K562 (cell line): ENCODE results near the gene ZNF467. TPM values are rescaled to one million over a fixed set of nuclear protein-coding genes. Genes with fewer than 3 reads are reported as not detected.

ENCODE experiments used
- ATAC-seq: fragments of 200-7000 bp; cut with Tn5 transposase; 3 replicates; pipeline ENCODE4 v1.9.1; 2020; ENCODE audit warnings: moderate library complexity
- BruUV-seq: library from RNA; stranded (reverse); fragments of 400-500 nt; replicated peaks from 2 replicates; lab custom pipeline; 2021; lab: Mats Ljungman, UMichigan
- CTCF ChIA-PET: fragments of 300-600 bp; formaldehyde crosslinking; extraction: SDS; loops from one replicate; lab custom pipeline; 2021; ENCODE audit warnings: low intra/inter-chr PET ratio; lab: Yijun Ruan, JAX
- POLR2A ChIA-PET: fragments of 300-600, 350-650 bp; sonication (Branson Sonifier 250); formaldehyde crosslinking; extraction: SDS; loops from one replicate; lab custom pipeline; 2021; ENCODE audit warnings: antibody characterized with exemption, inconsistent platforms; lab: Yijun Ruan, JAX
- DNase-seq, 4 experiments: peaks; one replicate each; pipeline versions ENCODE4 v3.0.0 to v3.0.0-alpha.2; 2011 to 2018; ENCODE audit warnings: low spot score in 3 of 4, mixed read lengths in 3 of 4; ENCODE audit errors: extremely low read depth in 1 of 4
- FAIRE-seq: peaks from 2 replicates; lab custom pipeline; 2011; peaks lifted over from hg19 to GRCh38; lab: Jason Lieb, UNC
- H2AFZ ChIP-seq: 2 replicates; pipeline ENCODE4 v1.6.0; 2011; ENCODE audit warnings: low read depth, low read length, control low read depth, inconsistent platforms
- H3K27ac ChIP-seq: fragments of 200-600 bp; 3 replicates; pipeline ENCODE4 v1.8.0; 2011; ENCODE audit warnings: low read depth, mild to moderate bottlenecking, control low read depth, inconsistent platforms, low read length, moderate library complexity, mixed read lengths; ENCODE audit errors: extremely low read depth
- H3K27me3 ChIP-seq, 2 experiments: fragments of 300-600 bp in 1 of 2; 2 replicates in 1 of 2; 3 replicates in 1 of 2; pipeline versions ENCODE4 v1.6.0 to v1.8.0; 2011; ENCODE audit warnings: inconsistent platforms in 2 of 2, low read length in 2 of 2, mild to moderate bottlenecking in 1 of 2, mixed read lengths in 1 of 2, moderate library complexity in 1 of 2; ENCODE audit not compliant: control insufficient read depth in 2 of 2, insufficient read depth in 2 of 2
- H3K36me3 ChIP-seq: fragments of 300-600 bp; 3 replicates; pipeline ENCODE4 v1.8.0; 2011; ENCODE audit warnings: mild to moderate bottlenecking, low read length, inconsistent platforms; ENCODE audit not compliant: control insufficient read depth, insufficient read depth
- H3K4me1 ChIP-seq, 2 experiments: fragments of 200-600 bp in 1 of 2; replicated peaks in 1 of 2; 2 replicates in 1 of 2; 3 replicates in 1 of 2; pipeline versions ENCODE4 v1.5.1 to v1.8.0; 2011; ENCODE audit warnings: inconsistent platforms in 2 of 2, low read length in 2 of 2, mild to moderate bottlenecking in 1 of 2, mixed read lengths in 1 of 2, moderate library complexity in 1 of 2; ENCODE audit not compliant: control insufficient read depth in 2 of 2, insufficient read depth in 2 of 2
- H3K4me2 ChIP-seq: 2 replicates; pipeline ENCODE4 v1.6.1; 2011; ENCODE audit warnings: low read length, control low read depth, inconsistent platforms, mixed read lengths; ENCODE audit not compliant: insufficient read depth
- H3K4me3 ChIP-seq: fragments of 200-600 bp; sonication (generic), shearing (Covaris generic); 2 replicates; pipeline ENCODE4 v1.5.1; 2016; ENCODE audit warnings: control low read depth, inconsistent platforms
- H3K79me2 ChIP-seq: fragments of 200-600 bp; 3 replicates; pipeline ENCODE4 v1.8.0; 2011; ENCODE audit warnings: low read length, inconsistent platforms; ENCODE audit not compliant: control insufficient read depth, insufficient read depth
- H3K9ac ChIP-seq, 2 experiments: 2 replicates each; pipeline versions ENCODE4 v1.6.0 to v1.6.1; 2011; ENCODE audit warnings: low read depth in 2 of 2, low read length in 2 of 2, control low read depth in 1 of 2, inconsistent platforms in 1 of 2, mild to moderate bottlenecking in 1 of 2, mixed read lengths in 1 of 2; ENCODE audit not compliant: insufficient read depth in 1 of 2
- H3K9me1 ChIP-seq: one replicate; pipeline ENCODE4 v1.6.0; 2011; ENCODE audit warnings: inconsistent platforms, mild to moderate bottlenecking, low read length, moderate library complexity; ENCODE audit not compliant: control insufficient read depth, insufficient read depth
- H3K9me3 ChIP-seq: replicated peaks from 2 replicates; pipeline ENCODE4 v1.5.1; 2011; ENCODE audit warnings: low read depth, low read length, inconsistent platforms; ENCODE audit not compliant: control insufficient read depth, insufficient read depth
- H4K20me1 ChIP-seq: replicated peaks from 2 replicates; pipeline ENCODE4 v1.6.1; 2011; ENCODE audit warnings: low read length, inconsistent platforms, mixed read lengths; ENCODE audit not compliant: control insufficient read depth, insufficient read depth
- BCOR ChIP-seq: fragments of 450-650 bp; IDR thresholded peaks from 2 replicates; pipeline ENCODE4 v1.6.1; 2016
- BMI1 ChIP-seq: fragments of 150-350 bp; IDR thresholded peaks from 2 replicates; pipeline ENCODE4 v1.6.1; 2014; ENCODE audit warnings: low read length
- CBFA2T3 ChIP-seq: fragments of 450-650 bp; IDR thresholded peaks from 2 replicates; pipeline ENCODE4 v1.6.1; 2017
- COPS2 ChIP-seq: fragments of 450-650 bp; conservative IDR thresholded peaks from 2 replicates; pipeline ENCODE4 v1.6.1; 2016; ENCODE audit warnings: mild to moderate bottlenecking, moderate library complexity
- HDAC3 ChIP-seq: fragments of 450-650 bp; IDR thresholded peaks from 2 replicates; pipeline ENCODE4 v1.6.1; 2018; ENCODE audit warnings: borderline replicate concordance, mild to moderate bottlenecking, moderate library complexity; ENCODE audit not compliant: partially characterized antibody
- KLF16 ChIP-seq: IDR thresholded peaks from 2 replicates; pipeline ENCODE4 v1.6.1; 2016; ENCODE audit warnings: antibody characterized with exemption
- MXI1 ChIP-seq: IDR thresholded peaks from 2 replicates; pipeline ENCODE4 v1.6.1; 2011; ENCODE audit warnings: low read depth, mild to moderate bottlenecking, improper control_type of control experiment, low read length
- NEUROD1 ChIP-seq: fragments of 150-350 bp; IDR thresholded peaks from 2 replicates; pipeline ENCODE4 v1.6.1; 2014; ENCODE audit warnings: borderline replicate concordance, low read length, low read depth; ENCODE audit not compliant: partially characterized antibody
- NFXL1 ChIP-seq: fragments of 450-650 bp; formaldehyde crosslinking; IDR thresholded peaks from 2 replicates; pipeline ENCODE4 v1.4.0; 2021; ENCODE audit warnings: mild to moderate bottlenecking
- PHF8 ChIP-seq: fragments of 200-600 bp; sonication (generic); IDR thresholded peaks from 2 replicates; pipeline ENCODE4 v1.6.1; 2012; ENCODE audit warnings: mixed run types, mild to moderate bottlenecking, inconsistent platforms, low read length, moderate library complexity, borderline replicate concordance
- RBM17 ChIP-seq: fragments of 200-400 bp; formaldehyde crosslinking; IDR thresholded peaks from 2 replicates; pipeline ENCODE4 v1.6.1; 2017; ENCODE audit warnings: low read depth, mild to moderate bottlenecking, low read length, borderline replicate concordance
- RBM34 ChIP-seq: fragments of 200-400 bp; formaldehyde crosslinking; IDR thresholded peaks from 2 replicates; pipeline ENCODE4 v1.6.1; 2018; ENCODE audit warnings: low read length, borderline replicate concordance; ENCODE audit not compliant: insufficient read depth
- SMARCA4 ChIP-seq: fragments of 450-650 bp; IDR thresholded peaks from 2 replicates; pipeline ENCODE4 v1.6.1; 2016
- SREBF2 ChIP-seq: sonication (generic); formaldehyde crosslinking; IDR thresholded peaks from 2 replicates; pipeline ENCODE4 v1.4.0; 2020; ENCODE audit warnings: mild to moderate bottlenecking, missing genetic modification reagents
- TEAD4 ChIP-seq, 2 experiments: sonication (generic) in 1 of 2; formaldehyde crosslinking in 1 of 2; IDR thresholded peaks; 2 replicates each; pipeline versions ENCODE4 v1.6.1 to v1.8.0; 2012 to 2022; ENCODE audit warnings: borderline replicate concordance in 1 of 2, inconsistent platforms in 1 of 2, low read length in 1 of 2, mild to moderate bottlenecking in 1 of 2, missing genetic modification reagents in 1 of 2
- ZNF184 ChIP-seq: sonication (generic); formaldehyde crosslinking; IDR thresholded peaks from 2 replicates; pipeline ENCODE4 v1.5.0; 2020; ENCODE audit warnings: missing genetic modification reagents
- WGBS: fragments of 100-300 bp; shearing (Covaris generic); methylation state at CpG from one replicate; pipeline ENCODE4 v1.1.6; 2016; ENCODE audit warnings: low coverage, mixed read lengths; ENCODE audit not compliant: insufficient coverage; ENCODE audit errors: missing lambda C conversion rate; 5-methylcytosine and 5-hydroxymethylcytosine counted together
- in situ Hi-C: fragments of 300-500 bp; cut with MboI; formaldehyde crosslinking; loops from 4 replicates; pipeline ENCODE4 v1.15.0; 2018; ENCODE audit warnings: inconsistent platforms, mixed read lengths
- intact Hi-C: fragments of 100-400 bp; cut with micrococcal nuclease; formaldehyde crosslinking; loops from 2 replicates; pipeline ENCODE4 v1.14.2; 2022
- polyA plus RNA-seq, 8 experiments: library from polyadenylated mRNA; depleted of rRNA in 4 of 8; stranded (reverse) in 5 of 8; unstranded in 3 of 8; fragments of >200 nt; fragmentation: Nextera tagmentation in 2 of 8; fragmentation: Illumina TruSeq in 1 of 8; extraction: Ambion mirVana in 2 of 8; extraction: Trizol in 1 of 8; gene quantifications; 2 replicates each; pipeline versions ENCODE4 v1.2.1 to v1.2.3, GENCODE V29; 2011 to 2014; ENCODE audit warnings: inconsistent platforms in 1 of 8, missing spikeins in 1 of 8
- total RNA-seq, 7 experiments: library from RNA; depleted of rRNA in 6 of 7; stranded (reverse); fragments of >200 nt in 6 of 7; fragmentation: Illumina TruSeq in 2 of 7; extraction: Trizol in 2 of 7; gene quantifications; 2 replicates each; pipeline versions ENCODE4 v1.2.1 to v1.2.3, GENCODE V29; 2011 to 2021; ENCODE audit warnings: low replicate concordance in 1 of 7
- TF ChIP-seq, protein P1 (sequence below): fragments of 250-450 bp; sonication (Bioruptor Pico); IDR thresholded peaks from 2 replicates; pipeline ENCODE4 v1.4.0; 2020; ENCODE audit warnings: mild to moderate bottlenecking, moderate library complexity, borderline replicate concordance
- TF ChIP-seq, protein P2 (sequence below): sonication (generic); formaldehyde crosslinking; IDR thresholded peaks from 2 replicates; pipeline ENCODE4 v1.8.1; 2023; ENCODE audit warnings: mild to moderate bottlenecking, missing genetic modification reagents
- TF ChIP-seq, protein P3 (sequence below): fragments of 450-650 bp; formaldehyde crosslinking; IDR thresholded peaks from 2 replicates; pipeline ENCODE4 v1.4.0; 2020; ENCODE audit warnings: mild to moderate bottlenecking

Gene ZNF467
- total and polyA plus RNA-seq, 9 of the 15 experiments (the other 6 are each of a cell fraction or from before 2014, with no cell fraction given): 0.32 to 14.2 (median 1.7) TPM

- H4K20me1 ChIP-seq: 0 out of 2 replicates have a peak, but pooled peaks cover 5% of the 10 kb centered on the region
- in situ Hi-C loops: no loop called here
- H3K36me3 ChIP-seq: peaks cover 41% of the 10 kb centered on the region; the same call in 1 of the 3 replicates
- H3K27ac ChIP-seq: no peak overlapping the region
- BruUV-seq: no TSS peak
- WGBS: 50% methylated on average over 2 of the region's 2 CpGs
- peaks cover 5% of the 10 kb centered on the region; the same call in 1 of the 3 replicates for H3K79me2 ChIP-seq
- POLR2A ChIA-PET: interaction anchor here (0.7 to 2.1 kb wide), 5 partner anchors 8 to 57 kb away, joined by 3 to 14 read pairs (median 3); no protein-coding TSS in a partner anchor
- intact Hi-C loops: loop anchor here (2.0 kb wide), 1 partner anchor 15 kb away; no protein-coding TSS in a partner anchor
- no peaks in the 10 kb centered on the region for H3K9me3 ChIP-seq
- DNase-seq: peak in 1 of 4 experiments; percentile 54
- H2AFZ ChIP-seq: no peak overlapping the region
- H3K27me3 ChIP-seq: no peaks in the 10 kb centered on the region
- H3K9ac ChIP-seq: peak overlapping the region in 1 of 2 experiments; percentile 65; a peak in 1 of 4 replicates
- FAIRE-seq: no peak
- no peaks in the 10 kb centered on the region for H3K9me1 ChIP-seq
- H3K4me2 ChIP-seq: no peak overlapping the region
- no peak overlapping the region for H3K4me3 ChIP-seq
- CTCF ChIA-PET: no interaction called here
- ATAC-seq: no peak
- H3K4me1 ChIP-seq: peaks cover 16 to 55% of the 10 kb centered on the region in 2 experiments
- TF ChIP-seq RBM17 (no peak), KLF16 (peak; percentile 11; the same call in 1 of the 2 replicates), BCOR (no peak), NFXL1 (CRISPR knock-in tag) (no peak), TEAD4 (IDR thresholded peaks at IDR 0.05; ENCODE audit: low read length) (peak; percentile 46), TEAD4 (CRISPR knock-in tag; IDR thresholded peaks at IDR 0.05; ENCODE audit: borderline replicate concordance) (no peak), HDAC3 (no peak), RBM34 (no peak), PHF8 (no peak), ZNF184 (no peak), CBFA2T3 (peak; percentile 73), BMI1 (no peak), SMARCA4 (no peak), COPS2 (no peak), NEUROD1 (no peak), MXI1 (no peak), SREBF2 (no peak)
- TF ChIP-seq, protein P1, sequence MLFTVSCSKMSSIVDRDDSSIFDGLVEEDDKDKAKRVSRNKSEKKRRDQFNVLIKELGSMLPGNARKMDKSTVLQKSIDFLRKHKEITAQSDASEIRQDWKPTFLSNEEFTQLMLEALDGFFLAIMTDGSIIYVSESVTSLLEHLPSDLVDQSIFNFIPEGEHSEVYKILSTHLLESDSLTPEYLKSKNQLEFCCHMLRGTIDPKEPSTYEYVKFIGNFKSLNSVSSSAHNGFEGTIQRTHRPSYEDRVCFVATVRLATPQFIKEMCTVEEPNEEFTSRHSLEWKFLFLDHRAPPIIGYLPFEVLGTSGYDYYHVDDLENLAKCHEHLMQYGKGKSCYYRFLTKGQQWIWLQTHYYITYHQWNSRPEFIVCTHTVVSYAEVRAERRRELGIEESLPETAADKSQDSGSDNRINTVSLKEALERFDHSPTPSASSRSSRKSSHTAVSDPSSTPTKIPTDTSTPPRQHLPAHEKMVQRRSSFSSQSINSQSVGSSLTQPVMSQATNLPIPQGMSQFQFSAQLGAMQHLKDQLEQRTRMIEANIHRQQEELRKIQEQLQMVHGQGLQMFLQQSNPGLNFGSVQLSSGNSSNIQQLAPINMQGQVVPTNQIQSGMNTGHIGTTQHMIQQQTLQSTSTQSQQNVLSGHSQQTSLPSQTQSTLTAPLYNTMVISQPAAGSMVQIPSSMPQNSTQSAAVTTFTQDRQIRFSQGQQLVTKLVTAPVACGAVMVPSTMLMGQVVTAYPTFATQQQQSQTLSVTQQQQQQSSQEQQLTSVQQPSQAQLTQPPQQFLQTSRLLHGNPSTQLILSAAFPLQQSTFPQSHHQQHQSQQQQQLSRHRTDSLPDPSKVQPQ (CRISPR knock-in tag): no peak
- TF ChIP-seq, protein P2, sequence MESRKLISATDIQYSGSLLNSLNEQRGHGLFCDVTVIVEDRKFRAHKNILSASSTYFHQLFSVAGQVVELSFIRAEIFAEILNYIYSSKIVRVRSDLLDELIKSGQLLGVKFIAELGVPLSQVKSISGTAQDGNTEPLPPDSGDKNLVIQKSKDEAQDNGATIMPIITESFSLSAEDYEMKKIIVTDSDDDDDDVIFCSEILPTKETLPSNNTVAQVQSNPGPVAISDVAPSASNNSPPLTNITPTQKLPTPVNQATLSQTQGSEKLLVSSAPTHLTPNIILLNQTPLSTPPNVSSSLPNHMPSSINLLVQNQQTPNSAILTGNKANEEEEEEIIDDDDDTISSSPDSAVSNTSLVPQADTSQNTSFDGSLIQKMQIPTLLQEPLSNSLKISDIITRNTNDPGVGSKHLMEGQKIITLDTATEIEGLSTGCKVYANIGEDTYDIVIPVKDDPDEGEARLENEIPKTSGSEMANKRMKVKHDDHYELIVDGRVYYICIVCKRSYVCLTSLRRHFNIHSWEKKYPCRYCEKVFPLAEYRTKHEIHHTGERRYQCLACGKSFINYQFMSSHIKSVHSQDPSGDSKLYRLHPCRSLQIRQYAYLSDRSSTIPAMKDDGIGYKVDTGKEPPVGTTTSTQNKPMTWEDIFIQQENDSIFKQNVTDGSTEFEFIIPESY (CRISPR knock-in tag): no peak
- TF ChIP-seq, protein P3, sequence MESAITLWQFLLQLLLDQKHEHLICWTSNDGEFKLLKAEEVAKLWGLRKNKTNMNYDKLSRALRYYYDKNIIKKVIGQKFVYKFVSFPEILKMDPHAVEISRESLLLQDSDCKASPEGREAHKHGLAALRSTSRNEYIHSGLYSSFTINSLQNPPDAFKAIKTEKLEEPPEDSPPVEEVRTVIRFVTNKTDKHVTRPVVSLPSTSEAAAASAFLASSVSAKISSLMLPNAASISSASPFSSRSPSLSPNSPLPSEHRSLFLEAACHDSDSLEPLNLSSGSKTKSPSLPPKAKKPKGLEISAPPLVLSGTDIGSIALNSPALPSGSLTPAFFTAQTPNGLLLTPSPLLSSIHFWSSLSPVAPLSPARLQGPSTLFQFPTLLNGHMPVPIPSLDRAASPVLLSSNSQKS (CRISPR knock-in tag): no peak
These were observed 3.5 kb downstream of the ZNF467 start for GRCh38 chr7:149769915-149770314.
